T1000 (cell line): ENCODE measurements around the gene PRDM7.

Experiments
- DNase-seq: peaks from one replicate; lab custom pipeline; 2025; ENCODE audit warnings: mixed read lengths; lab: John Stamatoyannopoulos, UW

Gene PRDM7

GRCh38 chr16:90035902-90036301, 41.2 kb downstream of the PRDM7 start:
- no peak for DNase-seq

GRCh38 chr16:90034504-90034903, 42.6 kb downstream of the PRDM7 start:
- no peak for DNase-seq

- DNase-seq = no peak
Measured at GRCh38 chr16:90033387-90033786, 43.7 kb downstream of the PRDM7 start.

GRCh38 chr16:90032674-90033331, 44.3 kb downstream of the PRDM7 start:
- DNase-seq = no peak

- DNase-seq = no peak
Measured at GRCh38 chr16:90031931-90032673, 45.0 kb downstream of the PRDM7 start.

GRCh38 chr16:90031186-90031930, 45.8 kb downstream of the PRDM7 start:
- DNase-seq = no peak

GRCh38 chr16:90028985-90029384, 48.1 kb downstream of the PRDM7 start:
- DNase-seq = no peak

GRCh38 chr16:90027611-90028010, 49.5 kb downstream of the PRDM7 start:
- no peak for DNase-seq

GRCh38 chr16:90026135-90026534, 51.0 kb downstream of the PRDM7 start:
- no peak for DNase-seq

GRCh38 chr16:90023078-90023447, 54.1 kb downstream of the PRDM7 start:
- no peak for DNase-seq

GRCh38 chr16:90022209-90023077, 54.7 kb downstream of the PRDM7 start:
- peak; percentile 72 for DNase-seq

GRCh38 chr16:90020838-90021382, 56.2 kb downstream of the PRDM7 start:
- DNase-seq = no peak

GRCh38 chr16:90020260-90020837, 56.8 kb downstream of the PRDM7 start:
- no peak for DNase-seq

GRCh38 chr16:90019543-90020259, 57.4 kb downstream of the PRDM7 start:
- DNase-seq = no peak

- DNase-seq = no peak
Measured at GRCh38 chr16:90018652-90019542, 58.2 kb downstream of the PRDM7 start, which contains the start of gene DBNDD1. Gene DBNDD1 (minus strand): TSS chr16:90019456. CDS start chr16:90019341, 115 bp downstream.

- no peak for DNase-seq
Measured at GRCh38 chr16:90018297-90018651, 58.9 kb downstream of the PRDM7 start.

GRCh38 chr16:90016339-90016950, 60.7 kb downstream of the PRDM7 start:
- DNase-seq = no peak

- no peak for DNase-seq
Measured at GRCh38 chr16:90015586-90016338, 61.4 kb downstream of the PRDM7 start.
